ENCODE data around the gene DYSF. TPM values are rescaled to one million over a fixed set of nuclear protein-coding genes. Genes with fewer than 3 reads are reported as not detected.

Gene DYSF
- total RNA-seq, 2 donors from 2014 or later, result 0.34 to 2.8 TPM

DNA sequence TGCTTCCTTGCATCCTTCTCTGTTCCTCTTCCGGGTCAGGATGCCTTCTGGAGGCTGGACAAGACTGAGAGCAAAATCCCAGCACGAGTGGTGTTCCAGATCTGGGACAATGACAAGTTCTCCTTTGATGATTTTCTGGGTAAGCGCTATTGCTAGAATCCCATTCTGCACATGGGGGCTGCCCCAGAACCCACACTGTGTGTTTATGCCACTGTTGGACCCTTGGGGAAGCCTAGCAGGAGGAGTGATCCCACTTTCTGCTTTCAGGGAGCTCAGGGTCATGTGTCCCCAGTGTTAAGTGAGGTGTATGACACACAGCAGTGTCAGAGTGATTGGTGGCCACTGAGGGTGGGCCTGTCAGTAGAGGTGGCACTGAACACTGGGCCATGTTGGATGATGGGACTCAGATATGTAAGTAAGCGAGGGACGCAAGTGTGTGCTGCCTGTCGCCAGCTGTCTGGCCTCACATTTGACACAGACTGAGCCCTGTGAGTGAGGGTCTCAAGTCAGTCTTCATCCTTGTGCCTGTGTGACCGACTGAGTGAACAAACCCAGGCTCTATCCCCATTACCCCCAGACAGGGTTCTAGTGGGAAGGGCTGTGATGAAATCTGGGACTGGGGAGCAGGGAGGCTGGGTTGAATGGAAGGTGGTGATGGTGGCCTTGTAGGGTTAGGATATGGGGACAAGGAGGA is 220.9 kb downstream of the DYSF start:
- Mint-ChIP-seq H3K4me1 (peaks cover 2% of the 10 kb centered on the region), H3K27me3 (peaks cover 39% of the 10 kb centered on the region), H3K4me3 (no peak overlapping the region), H3K27ac (no peak overlapping the region), H3K36me3 (ENCODE audit: low read depth) (no peaks in the 10 kb centered on the region)
- ATAC-seq (no peak), DNase-seq (no peak)
- no peaks in the 10 kb centered on the region for H3K9me3 ChIP-seq (ENCODE audit: control insufficient read depth, low read length, poor library complexity, severe bottlenecking)

GRCh38 chr2:71675296-71675695 is 221.9 kb downstream of the DYSF start:
- ATAC-seq (no peak), DNase-seq (no peak)
- H3K36me3 Mint-ChIP-seq (ENCODE audit: low read depth), result no peaks in the 10 kb centered on the region
- peaks cover 32% of the 10 kb centered on the region for H3K27me3 Mint-ChIP-seq
- no peak overlapping the region for H3K4me3 Mint-ChIP-seq
- H3K9me3 ChIP-seq (ENCODE audit: control insufficient read depth, low read length, poor library complexity, severe bottlenecking), result no peaks in the 10 kb centered on the region
- no peak overlapping the region for H3K27ac Mint-ChIP-seq
- peaks cover 2% of the 10 kb centered on the region for H3K4me1 Mint-ChIP-seq

DNA sequence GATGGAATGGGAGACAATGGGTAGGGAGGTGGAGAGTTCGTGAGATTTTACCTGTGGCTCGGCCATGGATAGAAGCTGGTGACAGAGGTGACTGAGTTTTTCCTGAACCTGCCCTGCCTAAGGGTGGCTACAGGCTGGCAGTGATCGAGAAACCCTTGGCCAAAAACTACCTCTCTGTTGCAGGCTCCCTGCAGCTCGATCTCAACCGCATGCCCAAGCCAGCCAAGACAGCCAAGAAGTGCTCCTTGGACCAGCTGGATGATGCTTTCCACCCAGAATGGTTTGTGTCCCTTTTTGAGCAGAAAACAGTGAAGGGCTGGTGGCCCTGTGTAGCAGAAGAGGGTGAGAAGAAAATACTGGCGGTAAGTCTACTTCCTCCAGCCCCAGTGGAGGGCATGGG is 225.5 kb downstream of the DYSF start:
- Mint-ChIP-seq H3K27me3 (peaks cover 32% of the 10 kb centered on the region), H3K27ac (no peak overlapping the region), H3K36me3 (ENCODE audit: low read depth) (no peaks in the 10 kb centered on the region), H3K4me3 (no peak overlapping the region), H3K4me1 (peaks cover 4% of the 10 kb centered on the region)
- no peak for DNase-seq
- no peaks in the 10 kb centered on the region for H3K9me3 ChIP-seq (ENCODE audit: control insufficient read depth, low read length, poor library complexity, severe bottlenecking)
- ATAC-seq, result no peak

- H3K27ac Mint-ChIP-seq, result no peak overlapping the region
- peaks cover 4% of the 10 kb centered on the region for H3K4me1 Mint-ChIP-seq
- no peaks in the 10 kb centered on the region for H3K36me3 Mint-ChIP-seq (ENCODE audit: low read depth)
- ATAC-seq (no peak), DNase-seq (no peak)
- no peaks in the 10 kb centered on the region for H3K9me3 ChIP-seq (ENCODE audit: control insufficient read depth, low read length, poor library complexity, severe bottlenecking)
- peaks cover 33% of the 10 kb centered on the region for H3K27me3 Mint-ChIP-seq
- H3K4me3 Mint-ChIP-seq, result no peak overlapping the region
These were observed 226.1 kb downstream of the DYSF start for GRCh38 chr2:71679491-71679890.

- H3K27me3 Mint-ChIP-seq, result peaks cover 33% of the 10 kb centered on the region
These were observed 227.6 kb downstream of the DYSF start for GRCh38 chr2:71680925-71681324.

GRCh38 chr2:71681626-71682025 is 228.3 kb downstream of the DYSF start:
- no peak for DNase-seq
- no peak for ATAC-seq
- Mint-ChIP-seq H3K4me3 (no peak overlapping the region), H3K36me3 (ENCODE audit: low read depth) (no peaks in the 10 kb centered on the region), H3K4me1 (peaks cover 4% of the 10 kb centered on the region), H3K27ac (no peak overlapping the region), H3K27me3 (peaks cover 33% of the 10 kb centered on the region)
- no peaks in the 10 kb centered on the region for H3K9me3 ChIP-seq (ENCODE audit: control insufficient read depth, low read length, poor library complexity, severe bottlenecking)

More at GRCh38 chr2:71680925-71681324, 227.6 kb downstream of the DYSF start:
- no peaks in the 10 kb centered on the region for H3K9me3 ChIP-seq (ENCODE audit: control insufficient read depth, low read length, poor library complexity, severe bottlenecking)
- no peak overlapping the region for H3K4me3 Mint-ChIP-seq
- H3K36me3 Mint-ChIP-seq (ENCODE audit: low read depth), result no peaks in the 10 kb centered on the region
- ATAC-seq, result no peak
- no peak overlapping the region for H3K27ac Mint-ChIP-seq
- DNase-seq, result no peak
- H3K4me1 Mint-ChIP-seq, result peaks cover 4% of the 10 kb centered on the region

- Mint-ChIP-seq H3K27me3 (peaks cover 33% of the 10 kb centered on the region), H3K4me3 (no peak overlapping the region), H3K27ac (no peak overlapping the region), H3K4me1 (peaks cover 4% of the 10 kb centered on the region), H3K36me3 (ENCODE audit: low read depth) (no peaks in the 10 kb centered on the region)
- H3K9me3 ChIP-seq (ENCODE audit: control insufficient read depth, low read length, poor library complexity, severe bottlenecking), result no peaks in the 10 kb centered on the region
- DNase-seq, result no peak
- no peak for ATAC-seq
These were observed 229.0 kb downstream of the DYSF start for GRCh38 chr2:71682341-71682740.

GRCh38 chr2:71683070-71683469 is 229.7 kb downstream of the DYSF start:
- H3K9me3 ChIP-seq (ENCODE audit: control insufficient read depth, low read length, poor library complexity, severe bottlenecking), result no peaks in the 10 kb centered on the region
- no peak for ATAC-seq
- DNase-seq, result no peak
- H3K4me1 Mint-ChIP-seq, result peaks cover 4% of the 10 kb centered on the region
- no peak overlapping the region for H3K27ac Mint-ChIP-seq
- H3K27me3 Mint-ChIP-seq, result peaks cover 33% of the 10 kb centered on the region
- H3K36me3 Mint-ChIP-seq (ENCODE audit: low read depth), result no peaks in the 10 kb centered on the region
- H3K4me3 Mint-ChIP-seq, result no peak overlapping the region

- H3K4me1 Mint-ChIP-seq, result peaks cover 4% of the 10 kb centered on the region
- peaks cover 32% of the 10 kb centered on the region for H3K27me3 Mint-ChIP-seq
- no peaks in the 10 kb centered on the region for H3K9me3 ChIP-seq (ENCODE audit: control insufficient read depth, low read length, poor library complexity, severe bottlenecking)
- H3K27ac Mint-ChIP-seq, result no peak overlapping the region
- no peak overlapping the region for H3K4me3 Mint-ChIP-seq
- DNase-seq (no peak), ATAC-seq (no peak)
- no peaks in the 10 kb centered on the region for H3K36me3 Mint-ChIP-seq (ENCODE audit: low read depth)
These were observed 230.3 kb downstream of the DYSF start for GRCh38 chr2:71683666-71684065.

GRCh38 chr2:71684226-71685072 is 231.1 kb downstream of the DYSF start:
- ATAC-seq, result no peak
- peaks cover 4% of the 10 kb centered on the region for H3K4me1 Mint-ChIP-seq
- no peak overlapping the region for H3K27ac Mint-ChIP-seq
- peaks cover 25% of the 10 kb centered on the region for H3K27me3 Mint-ChIP-seq
- H3K4me3 Mint-ChIP-seq, result no peak overlapping the region
- DNase-seq, result no peak
- H3K9me3 ChIP-seq (ENCODE audit: control insufficient read depth, low read length, poor library complexity, severe bottlenecking), result no peaks in the 10 kb centered on the region
- H3K36me3 Mint-ChIP-seq (ENCODE audit: low read depth), result no peaks in the 10 kb centered on the region

GRCh38 chr2:71685073-71685848 is 231.9 kb downstream of the DYSF start:
- Mint-ChIP-seq H3K4me1 (peaks cover 4% of the 10 kb centered on the region), H3K27ac (no peak overlapping the region), H3K27me3 (peaks cover 24% of the 10 kb centered on the region), H3K4me3 (no peak overlapping the region), H3K36me3 (ENCODE audit: low read depth) (no peaks in the 10 kb centered on the region)
- ATAC-seq, result no peak
- no peak for DNase-seq
- no peaks in the 10 kb centered on the region for H3K9me3 ChIP-seq (ENCODE audit: control insufficient read depth, low read length, poor library complexity, severe bottlenecking)

DNA sequence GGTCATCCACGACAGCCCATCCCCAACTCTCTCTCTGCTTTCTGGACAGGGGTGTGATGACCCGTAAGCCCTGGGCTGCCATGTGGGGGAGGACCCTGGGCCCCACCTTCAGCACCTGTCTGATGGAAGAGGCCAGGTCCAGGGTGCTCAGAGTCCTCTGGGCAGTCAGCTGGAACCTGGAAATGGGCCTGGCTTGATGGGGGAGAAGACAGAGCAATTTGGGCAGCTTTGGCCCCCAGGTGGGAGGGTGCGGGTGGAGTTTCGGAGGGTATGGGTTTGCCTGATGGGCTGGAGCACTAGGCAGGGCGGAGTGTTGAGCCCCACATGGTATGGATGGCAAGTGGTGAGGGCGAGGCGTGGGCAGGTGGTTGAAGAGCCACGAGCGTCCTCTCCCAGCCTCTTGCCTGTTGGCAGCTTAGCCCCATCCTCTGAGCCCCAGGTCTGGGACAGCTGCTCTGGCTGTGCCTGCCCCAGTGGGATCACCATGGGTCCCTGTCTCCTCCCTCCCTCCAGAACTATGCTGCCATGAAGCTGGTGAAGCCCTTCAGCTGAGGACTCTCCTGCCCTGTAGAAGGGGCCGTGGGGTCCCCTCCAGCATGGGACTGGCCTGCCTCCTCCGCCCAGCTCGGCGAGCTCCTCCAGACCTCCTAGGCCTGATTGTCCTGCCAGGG is 232.7 kb downstream of the DYSF start:
- peaks cover 24% of the 10 kb centered on the region for H3K27me3 Mint-ChIP-seq
- no peak overlapping the region for H3K4me3 Mint-ChIP-seq
- DNase-seq (no peak), ATAC-seq (no peak)
- peaks cover 4% of the 10 kb centered on the region for H3K4me1 Mint-ChIP-seq
- no peaks in the 10 kb centered on the region for H3K9me3 ChIP-seq (ENCODE audit: control insufficient read depth, low read length, poor library complexity, severe bottlenecking)
- H3K27ac Mint-ChIP-seq, result no peak overlapping the region
- no peaks in the 10 kb centered on the region for H3K36me3 Mint-ChIP-seq (ENCODE audit: low read depth)

DNA sequence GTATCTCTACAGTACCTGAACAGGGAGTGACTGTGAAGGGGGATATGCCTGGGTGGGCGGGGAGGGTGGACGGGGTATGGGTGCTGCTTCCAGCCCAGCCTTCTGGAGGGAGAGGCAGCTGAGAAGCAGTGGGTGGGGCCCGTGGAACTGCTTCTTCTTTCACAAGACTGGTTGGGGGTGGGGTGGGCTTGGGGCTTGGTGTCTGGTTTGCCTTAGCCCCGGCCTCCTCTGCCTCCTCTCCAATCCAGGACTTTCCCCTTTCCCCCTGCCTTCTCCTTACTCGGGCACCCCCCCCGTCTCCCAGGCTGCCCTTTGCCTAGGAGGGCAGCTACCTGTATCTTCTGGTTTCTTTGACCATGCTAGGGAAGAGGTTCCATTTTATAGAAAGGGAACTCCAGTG is 233.4 kb downstream of the DYSF start:
- Mint-ChIP-seq H3K36me3 (ENCODE audit: low read depth) (no peaks in the 10 kb centered on the region), H3K4me3 (no peak overlapping the region), H3K27ac (no peak overlapping the region), H3K27me3 (peaks cover 22% of the 10 kb centered on the region), H3K4me1 (peaks cover 4% of the 10 kb centered on the region)
- H3K9me3 ChIP-seq (ENCODE audit: control insufficient read depth, low read length, poor library complexity, severe bottlenecking), result no peaks in the 10 kb centered on the region
- DNase-seq (no peak), ATAC-seq (no peak)
